HG03520 (cell line): Measurements from ENCODE around the gene GGCX.
"Not testable (repeated sequence)": the region's sequence is repeated elsewhere in the genome, so short reads cannot be mapped to it uniquely, and the experiment has no call there.

Source experiments
- ATAC-seq: cut with Tn5 transposase; IDR thresholded peaks from one replicate; pipeline ENCODE4 v1.9.1; 2021; ENCODE audit warnings: mild to moderate bottlenecking, moderate library complexity; ENCODE audit not compliant: unreplicated experiment

The GGCX gene

GRCh38 chr2:85561280-85562212 lies at the start of gene GGCX:
GGCX (minus strand) TSS chr2:85561493; CDS start chr2:85561428, 65 bp downstream.
- ATAC-seq = peak; percentile 79

- no peak for ATAC-seq
Measured at GRCh38 chr2:85607268-85608215, 46.2 kb upstream of the GGCX start.

- no peak for ATAC-seq
Measured at GRCh38 chr2:85606116-85606455, 44.8 kb upstream of the GGCX start.

GRCh38 chr2:85605406-85606115 lies 44.3 kb upstream of the GGCX start:
- no peak for ATAC-seq

- ATAC-seq = no peak
Measured at GRCh38 chr2:85604568-85605339, 43.5 kb upstream of the GGCX start.

- ATAC-seq = not testable (repeated sequence)
Measured at GRCh38 chr2:85604133-85604444, 42.8 kb upstream of the GGCX start.

- peak; percentile 94 for ATAC-seq
Measured at GRCh38 chr2:85602476-85603234, 41.4 kb upstream of the GGCX start, which contains the start of gene TMEM150A. TMEM150A (minus strand) TSS chr2:85602698; CDS start chr2:85601948, 750 bp downstream.

GRCh38 chr2:85601771-85602475 lies 40.6 kb upstream of the GGCX start:
- ATAC-seq = peak; percentile 24

GRCh38 chr2:85600951-85601770 lies 39.9 kb upstream of the GGCX start:
- ATAC-seq = no peak

GRCh38 chr2:85600235-85600575 lies 38.9 kb upstream of the GGCX start:
- no peak for ATAC-seq

GRCh38 chr2:85599468-85600234 lies 38.4 kb upstream of the GGCX start:
- no peak for ATAC-seq

- ATAC-seq = no peak
Measured at GRCh38 chr2:85598594-85599340, 37.5 kb upstream of the GGCX start.

GRCh38 chr2:85597241-85597640 lies 35.9 kb upstream of the GGCX start:
- no peak for ATAC-seq

GRCh38 chr2:85596486-85597143 lies 35.3 kb upstream of the GGCX start:
- no peak for ATAC-seq

- ATAC-seq = no peak
Measured at GRCh38 chr2:85596026-85596333, 34.7 kb upstream of the GGCX start.

GRCh38 chr2:85595301-85596025 lies 34.2 kb upstream of the GGCX start, which contains the start of gene RNF181:
RNF181 (plus strand) TSS chr2:85595745; CDS start chr2:85595764, 19 bp downstream.
- peak; percentile 99 for ATAC-seq
